NCI-H1092 treated with DMSO at 0.1 percent for 48 hours (cell line): Measurements from ENCODE around the gene FAM170B.

Experiments
- DNase-seq: peaks from one replicate; lab custom pipeline; 2025; lab: John Stamatoyannopoulos, UW

FAM170B gene

GRCh38 chr10:49152037-49152436 lies 18.2 kb upstream of the FAM170B start:
- DNase-seq = no peak

- no peak for DNase-seq
Measured at GRCh38 chr10:49151481-49151880, 17.7 kb upstream of the FAM170B start.

- peak; percentile 60 for DNase-seq
Measured at GRCh38 chr10:49151025-49151445, 17.2 kb upstream of the FAM170B start.

- peak; percentile 85 for DNase-seq
Measured at GRCh38 chr10:49150426-49150825, 16.6 kb upstream of the FAM170B start.

GRCh38 chr10:49149881-49150280 lies 16.1 kb upstream of the FAM170B start:
- DNase-seq = peak; percentile 47

- peak; percentile 14 for DNase-seq
Measured at GRCh38 chr10:49144058-49144720, 10.4 kb upstream of the FAM170B start.

GRCh38 chr10:49143249-49143648 lies 9.4 kb upstream of the FAM170B start:
- no peak for DNase-seq

GRCh38 chr10:49141541-49142332 lies 7.9 kb upstream of the FAM170B start:
- no peak for DNase-seq

GRCh38 chr10:49140304-49141177 lies 6.7 kb upstream of the FAM170B start:
- no peak for DNase-seq

- no peak for DNase-seq
Measured at GRCh38 chr10:49139846-49140195, 6.0 kb upstream of the FAM170B start.

GRCh38 chr10:49139028-49139845 lies 5.4 kb upstream of the FAM170B start:
- no peak for DNase-seq

- DNase-seq = no peak
Measured at GRCh38 chr10:49138361-49138891, 4.6 kb upstream of the FAM170B start.

- DNase-seq = no peak
Measured at GRCh38 chr10:49136525-49136924, 2.7 kb upstream of the FAM170B start.

GRCh38 chr10:49135575-49136313 lies 1.9 kb upstream of the FAM170B start:
- DNase-seq = no peak

- no peak for DNase-seq
Measured at GRCh38 chr10:49134327-49134726, 506 bp upstream of the FAM170B start.

GRCh38 chr10:49132362-49132737 lies 1.5 kb downstream of the FAM170B start:
- DNase-seq = no peak

- DNase-seq = no peak
Measured at GRCh38 chr10:49131507-49132361, 2.1 kb downstream of the FAM170B start.

- no peak for DNase-seq
Measured at GRCh38 chr10:49129376-49129775, 4.4 kb downstream of the FAM170B start.

GRCh38 chr10:49128854-49129253 lies 5.0 kb downstream of the FAM170B start:
- no peak for DNase-seq
